ENCODE results near the gene PSPH. TPM values are rescaled to one million over a fixed set of nuclear protein-coding genes. Genes with fewer than 3 reads are reported as not detected.

Gene PSPH
- total and polyA plus RNA-seq, 10 of the 15 experiments (the other 5 are each of a cell fraction or from before 2014, with no cell fraction given), result 5.2 to 36.4 (median 23.9) TPM

GRCh38 chr7:56023500-56023899, 27.7 kb downstream of the PSPH start:
- POLR2A ChIA-PET, result interaction anchor here (1.2 kb wide), 1 partner anchor 43 kb away, joined by 4 read pairs; no protein-coding TSS in a partner anchor
- TF ChIP-seq CREB1 (IDR thresholded peaks at IDR 0.05; ENCODE audit: low read depth) (no peak), SRF (IDR thresholded peaks at IDR 0.05; ENCODE audit: low read depth in 2 of 2, low read length in 2 of 2) (no peak), MEF2A (IDR thresholded peaks at IDR 0.05; ENCODE audit: insufficient read depth, low read depth, low read length) (no peak), EGR1 (IDR thresholded peaks at IDR 0.05; ENCODE audit: borderline replicate concordance in 1 of 2, low read depth in 2 of 2, low read length in 2 of 2) (no peak), BACH1 (IDR thresholded peaks at IDR 0.05; ENCODE audit: borderline replicate concordance) (no peak), SUZ12 (IDR thresholded peaks at IDR 0.05; ENCODE audit: unreplicated experiment) (no peak), NR2F1 (conservative IDR thresholded peaks at IDR 0.05) (no peak), TAF1 (IDR thresholded peaks at IDR 0.05; ENCODE audit: borderline replicate concordance, low read depth, low read length) (no peak), POU2F2 (IDR thresholded peaks at IDR 0.05; ENCODE audit: borderline replicate concordance, low read depth, low read length) (no peak), CREM (IDR thresholded peaks at IDR 0.05; ENCODE audit: low read depth) (no peak), STAT1 (conservative IDR thresholded peaks at IDR 0.05) (no peak), PBX3 (IDR thresholded peaks at IDR 0.05; ENCODE audit: insufficient replicate concordance, low read depth, low read length) (no peak), BRCA1 (IDR thresholded peaks at IDR 0.05; ENCODE audit: low read depth, low read length) (no peak), FOXM1 (IDR thresholded peaks at IDR 0.05; ENCODE audit: low read depth, low read length) (no peak), NR2C2 (IDR thresholded peaks at IDR 0.05; ENCODE audit: borderline replicate concordance, control insufficient read depth, insufficient read length, low read depth) (no peak), POLR2AphosphoS2 (IDR thresholded peaks at IDR 0.05; ENCODE audit: low read depth, low read length) (no peak), FOS (IDR thresholded peaks at IDR 0.05; ENCODE audit: borderline replicate concordance, extremely low read depth, insufficient read length) (no peak)

More at GRCh38 chr7:56023500-56023899, 27.7 kb downstream of the PSPH start:
- intact Hi-C loops (cut with micrococcal nuclease; ENCODE audit: unreplicated experiment) (no loop called here), in situ Hi-C loops (cut with MboI) (no loop called here)
- SMC1A ChIA-PET (ENCODE audit: uncharacterized antibody, unreplicated experiment), result no interaction called here
- H3K27me3 ChIP-seq (replicated peaks in 1 of 2; ENCODE audit: control insufficient read depth in 2 of 2, insufficient read depth in 2 of 2, low read length in 1 of 2), result no peaks in the 10 kb centered on the region
- no peaks in the 10 kb centered on the region for H4K20me1 ChIP-seq (ENCODE audit: control insufficient read depth, insufficient read depth)
- H3K4me3 ChIP-seq, result no peak overlapping the region
- ATAC-seq (no peak), DNase-seq (ENCODE audit: low read depth, low spot score) (no peak), FAIRE-seq (no peak)
- CTCF ChIA-PET, result no interaction called here
- BruUV-seq (replicated peaks), result no TSS peak
- no peak overlapping the region for H2AFZ ChIP-seq (ENCODE audit: control insufficient read depth, low read depth, low read length)
- H3K9ac ChIP-seq (ENCODE audit: control insufficient read depth, insufficient read depth, low read length), result no peak overlapping the region
- RAD21 ChIA-PET (ENCODE audit: unreplicated experiment), result no interaction called here
- no peaks in the 10 kb centered on the region for H3K9me3 ChIP-seq (replicated peaks; ENCODE audit: control insufficient read depth, insufficient read depth, low read length)
- H3K27ac ChIP-seq (ENCODE audit: control insufficient read depth, insufficient read depth), result no peak overlapping the region
- H3K36me3 ChIP-seq (ENCODE audit: control insufficient read depth in 2 of 2, insufficient read depth in 2 of 2, low read length in 1 of 2), result peaks cover 0 to 5% of the 10 kb centered on the region in 2 experiments; a peak in 2 of 4 replicates
- H3K79me2 ChIP-seq (ENCODE audit: control insufficient read depth, insufficient read depth, low read length), result no peaks in the 10 kb centered on the region
- no peak overlapping the region for H3K4me2 ChIP-seq (ENCODE audit: control insufficient read depth, insufficient read depth)
- no peaks in the 10 kb centered on the region for H3K4me1 ChIP-seq (ENCODE audit: control insufficient read depth, insufficient read depth, low read length)

Data from GM12878 (cell line).